Stimulated activated naive CD8-positive, alpha-beta T cell treated with anti-CD3 and anti-CD28 coated beads, Interleukin-15, Interleukin-2, amounts not matched to agents 100 ng/mL and 50 ng/mL, for 24 hours (primary cell): ENCODE results near the gene NUFIP1.
"Not testable (repeated sequence)": the region's sequence is repeated elsewhere in the genome, so short reads cannot be mapped to it uniquely, and the experiment has no call there.

Experiments
- H3K27ac Mint-ChIP-seq: one replicate; pipeline ENCODE4 v1.8.0; 2021; ENCODE audit warnings: mild to moderate bottlenecking, mixed read lengths
- H3K27me3 Mint-ChIP-seq: one replicate; pipeline ENCODE4 v1.8.0; 2021; ENCODE audit warnings: mixed read lengths
- H3K36me3 Mint-ChIP-seq: one replicate; pipeline ENCODE4 v1.8.0; 2021; ENCODE audit warnings: low read depth, mixed read lengths
- H3K4me1 Mint-ChIP-seq: one replicate; pipeline ENCODE4 v1.8.0; 2021; ENCODE audit warnings: low read depth, mixed read lengths
- H3K4me3 Mint-ChIP-seq: one replicate; pipeline ENCODE4 v1.8.0; 2021; ENCODE audit warnings: mild to moderate bottlenecking, mixed read lengths
- H3K9me3 Mint-ChIP-seq: one replicate; pipeline ENCODE4 v1.8.0; 2021; ENCODE audit warnings: mixed read lengths

Gene NUFIP1

GRCh38 chr13:44989071-44989889, at the start of gene NUFIP1, which contains the start of gene GPALPP1:
Gene NUFIP1 (minus strand): TSS chr13:44989471. CDS start chr13:44989436, 35 bp downstream.
Gene GPALPP1 (plus strand): TSS chr13:44989538. CDS start chr13:44989655, 117 bp downstream.
- peaks cover 60% of the 10 kb centered on the region for H3K4me1 Mint-ChIP-seq

GRCh38 chr13:45036206-45036605, 46.9 kb upstream of the NUFIP1 start:
- Mint-ChIP-seq H3K4me1 (no peaks in the 10 kb centered on the region), H3K27me3 (no peaks in the 10 kb centered on the region), H3K4me3 (no peak overlapping the region), H3K36me3 (peaks cover 21% of the 10 kb centered on the region), H3K27ac (no peak overlapping the region), H3K9me3 (no peaks in the 10 kb centered on the region)

More at GRCh38 chr13:44989071-44989889, at the start of gene NUFIP1, which contains the start of gene GPALPP1:
- Mint-ChIP-seq H3K36me3 (peaks cover 26% of the 10 kb centered on the region), H3K27ac (peak within 1 kb of the TSS; percentile 96), H3K27me3 (no peaks in the 10 kb centered on the region), H3K4me3 (peak within 1 kb of the TSS; percentile 94), H3K9me3 (no peaks in the 10 kb centered on the region)

- Mint-ChIP-seq H3K9me3 (no peaks in the 10 kb centered on the region), H3K4me1 (no peaks in the 10 kb centered on the region), H3K4me3 (no peak overlapping the region), H3K36me3 (peaks cover 21% of the 10 kb centered on the region), H3K27ac (no peak overlapping the region), H3K27me3 (no peaks in the 10 kb centered on the region)
Measured at GRCh38 chr13:45034342-45034741, 45.1 kb upstream of the NUFIP1 start.

- Mint-ChIP-seq H3K4me1 (no peaks in the 10 kb centered on the region), H3K27ac (no peak overlapping the region), H3K27me3 (no peaks in the 10 kb centered on the region), H3K36me3 (peaks cover 45% of the 10 kb centered on the region), H3K4me3 (no peak overlapping the region), H3K9me3 (no peaks in the 10 kb centered on the region)
Measured at GRCh38 chr13:45024847-45025246, 35.6 kb upstream of the NUFIP1 start.

- H3K4me1 Mint-ChIP-seq = no peaks in the 10 kb centered on the region
- H3K27ac Mint-ChIP-seq = no peak overlapping the region
- H3K9me3 Mint-ChIP-seq = no peaks in the 10 kb centered on the region
- H3K36me3 Mint-ChIP-seq = peaks cover 45% of the 10 kb centered on the region
- H3K27me3 Mint-ChIP-seq = no peaks in the 10 kb centered on the region
- H3K4me3 Mint-ChIP-seq = no peak overlapping the region
Measured at GRCh38 chr13:45021250-45021649, 32.0 kb upstream of the NUFIP1 start.

- H3K4me3 Mint-ChIP-seq, H3K9me3 Mint-ChIP-seq, H3K27me3 Mint-ChIP-seq, H3K4me1 Mint-ChIP-seq, H3K27ac Mint-ChIP-seq: not testable (repeated sequence)
- peaks cover 48% of the 10 kb centered on the region for H3K36me3 Mint-ChIP-seq
Measured at GRCh38 chr13:45019981-45020380, 30.7 kb upstream of the NUFIP1 start.

- no peak overlapping the region for H3K4me3 Mint-ChIP-seq
- no peaks in the 10 kb centered on the region for H3K27me3 Mint-ChIP-seq
- no peaks in the 10 kb centered on the region for H3K4me1 Mint-ChIP-seq
- no peaks in the 10 kb centered on the region for H3K9me3 Mint-ChIP-seq
- peaks cover 56% of the 10 kb centered on the region for H3K36me3 Mint-ChIP-seq
- no peak overlapping the region for H3K27ac Mint-ChIP-seq
Measured at GRCh38 chr13:45016792-45017425, 27.6 kb upstream of the NUFIP1 start.

GRCh38 chr13:45015300-45015699, 26.0 kb upstream of the NUFIP1 start:
- peaks cover 55% of the 10 kb centered on the region for H3K36me3 Mint-ChIP-seq
- H3K27me3 Mint-ChIP-seq = no peaks in the 10 kb centered on the region
- no peak overlapping the region for H3K27ac Mint-ChIP-seq

GRCh38 chr13:45011198-45011597, 21.9 kb upstream of the NUFIP1 start:
- no peaks in the 10 kb centered on the region for H3K27me3 Mint-ChIP-seq
- no peaks in the 10 kb centered on the region for H3K9me3 Mint-ChIP-seq
- H3K4me1 Mint-ChIP-seq = no peaks in the 10 kb centered on the region
- peaks cover 60% of the 10 kb centered on the region for H3K36me3 Mint-ChIP-seq
- no peak overlapping the region for H3K27ac Mint-ChIP-seq
- no peak overlapping the region for H3K4me3 Mint-ChIP-seq

More at GRCh38 chr13:45015300-45015699, 26.0 kb upstream of the NUFIP1 start:
- H3K4me3 Mint-ChIP-seq = no peak overlapping the region
- H3K4me1 Mint-ChIP-seq = no peaks in the 10 kb centered on the region
- H3K9me3 Mint-ChIP-seq = no peaks in the 10 kb centered on the region

- Mint-ChIP-seq H3K4me1 (no peaks in the 10 kb centered on the region), H3K27ac (no peak overlapping the region), H3K9me3 (no peaks in the 10 kb centered on the region), H3K4me3 (no peak overlapping the region), H3K36me3 (peaks cover 56% of the 10 kb centered on the region), H3K27me3 (no peaks in the 10 kb centered on the region)
Measured at GRCh38 chr13:45007823-45008222, 18.6 kb upstream of the NUFIP1 start.

- Mint-ChIP-seq H3K9me3 (no peaks in the 10 kb centered on the region), H3K27me3 (no peaks in the 10 kb centered on the region), H3K4me1 (no peaks in the 10 kb centered on the region), H3K27ac (no peak overlapping the region), H3K36me3 (peaks cover 59% of the 10 kb centered on the region), H3K4me3 (no peak overlapping the region)
Measured at GRCh38 chr13:45007225-45007624, 18.0 kb upstream of the NUFIP1 start.

GRCh38 chr13:45004096-45004495, 14.8 kb upstream of the NUFIP1 start:
- no peaks in the 10 kb centered on the region for H3K27me3 Mint-ChIP-seq
- no peak overlapping the region for H3K4me3 Mint-ChIP-seq
- no peak overlapping the region for H3K27ac Mint-ChIP-seq
- no peaks in the 10 kb centered on the region for H3K4me1 Mint-ChIP-seq
- peaks cover 53% of the 10 kb centered on the region for H3K36me3 Mint-ChIP-seq
- peaks cover 5% of the 10 kb centered on the region for H3K9me3 Mint-ChIP-seq

- Mint-ChIP-seq H3K9me3 (peaks cover 5% of the 10 kb centered on the region), H3K4me1 (no peaks in the 10 kb centered on the region), H3K27ac (no peak overlapping the region), H3K27me3 (no peaks in the 10 kb centered on the region), H3K36me3 (peaks cover 51% of the 10 kb centered on the region), H3K4me3 (no peak overlapping the region)
Measured at GRCh38 chr13:45003417-45003816, 14.1 kb upstream of the NUFIP1 start.

GRCh38 chr13:44989941-44990340, 670 bp upstream of the NUFIP1 start:
- Mint-ChIP-seq H3K36me3 (peaks cover 24% of the 10 kb centered on the region), H3K4me3 (peak overlapping the region; percentile 94), H3K9me3 (no peaks in the 10 kb centered on the region), H3K4me1 (peaks cover 60% of the 10 kb centered on the region), H3K27me3 (no peaks in the 10 kb centered on the region), H3K27ac (peak overlapping the region; percentile 96)

GRCh38 chr13:44978328-44978727, 10.9 kb downstream of the NUFIP1 start:
- no peak overlapping the region for H3K27ac Mint-ChIP-seq
- H3K4me1 Mint-ChIP-seq = peaks cover 5% of the 10 kb centered on the region
- no peak overlapping the region for H3K4me3 Mint-ChIP-seq
- H3K27me3 Mint-ChIP-seq = no peaks in the 10 kb centered on the region
- no peaks in the 10 kb centered on the region for H3K9me3 Mint-ChIP-seq
- H3K36me3 Mint-ChIP-seq = peaks cover 34% of the 10 kb centered on the region
